Mesothelial cell of epicardium (in vitro differentiated cells): ENCODE measurements around the gene FAM83G. TPM values are rescaled to one million over a fixed set of nuclear protein-coding genes. Genes with fewer than 3 reads are reported as not detected.

Source experiments
- DNase-seq, 2 experiments: peaks; one replicate each; pipeline ENCODE4 v3.0.0; 2021; ENCODE audit warnings: low spot score in 2 of 2; ENCODE audit not compliant: unreplicated experiment in 2 of 2
- H3K27ac Mint-ChIP-seq: 2 replicates; pipeline ENCODE4 v1.8.0; 2021; ENCODE audit warnings: mixed read lengths
- H3K27me3 Mint-ChIP-seq: 2 replicates; pipeline ENCODE4 v1.8.0; 2021; ENCODE audit warnings: low read depth, mixed read lengths
- H3K36me3 Mint-ChIP-seq: 2 replicates; pipeline ENCODE4 v1.8.0; 2021; ENCODE audit warnings: mixed read lengths
- H3K4me1 Mint-ChIP-seq: 2 replicates; pipeline ENCODE4 v1.8.0; 2021; ENCODE audit warnings: mixed read lengths
- H3K4me3 Mint-ChIP-seq: 2 replicates; pipeline ENCODE4 v1.8.0; 2021; ENCODE audit warnings: mild to moderate bottlenecking, moderate library complexity, mixed read lengths
- H3K9me3 Mint-ChIP-seq: 2 replicates; pipeline ENCODE4 v1.8.0; 2021; ENCODE audit warnings: mixed read lengths
- total RNA-seq: library from RNA; stranded (reverse); gene quantifications from 3 replicates; pipeline ENCODE4 v1.2.1, GENCODE V29; 2021
- TF ChIP-seq, protein P1 (sequence below): fragments of 200-600 bp; sonication (generic); IDR thresholded peaks from one replicate; pipeline ENCODE4 v1.5.0; 2021; ENCODE audit warnings: antibody characterized with exemption; ENCODE audit not compliant: unreplicated experiment

The FAM83G gene
- total RNA-seq, 1 donor from 2014 or later: 14.5 TPM

- Mint-ChIP-seq H3K4me1 (no peaks in the 10 kb centered on the region), H3K9me3 (no peaks in the 10 kb centered on the region), H3K4me3 (no peak overlapping the region), H3K36me3 (peaks cover 4% of the 10 kb centered on the region), H3K27me3 (no peaks in the 10 kb centered on the region), H3K27ac (no peak overlapping the region)
- no peak for DNase-seq
- TF ChIP-seq, protein P1, sequence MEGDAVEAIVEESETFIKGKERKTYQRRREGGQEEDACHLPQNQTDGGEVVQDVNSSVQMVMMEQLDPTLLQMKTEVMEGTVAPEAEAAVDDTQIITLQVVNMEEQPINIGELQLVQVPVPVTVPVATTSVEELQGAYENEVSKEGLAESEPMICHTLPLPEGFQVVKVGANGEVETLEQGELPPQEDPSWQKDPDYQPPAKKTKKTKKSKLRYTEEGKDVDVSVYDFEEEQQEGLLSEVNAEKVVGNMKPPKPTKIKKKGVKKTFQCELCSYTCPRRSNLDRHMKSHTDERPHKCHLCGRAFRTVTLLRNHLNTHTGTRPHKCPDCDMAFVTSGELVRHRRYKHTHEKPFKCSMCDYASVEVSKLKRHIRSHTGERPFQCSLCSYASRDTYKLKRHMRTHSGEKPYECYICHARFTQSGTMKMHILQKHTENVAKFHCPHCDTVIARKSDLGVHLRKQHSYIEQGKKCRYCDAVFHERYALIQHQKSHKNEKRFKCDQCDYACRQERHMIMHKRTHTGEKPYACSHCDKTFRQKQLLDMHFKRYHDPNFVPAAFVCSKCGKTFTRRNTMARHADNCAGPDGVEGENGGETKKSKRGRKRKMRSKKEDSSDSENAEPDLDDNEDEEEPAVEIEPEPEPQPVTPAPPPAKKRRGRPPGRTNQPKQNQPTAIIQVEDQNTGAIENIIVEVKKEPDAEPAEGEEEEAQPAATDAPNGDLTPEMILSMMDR: no peak
These were observed 16.6 kb downstream of the FAM83G start for GRCh38 chr17:18987862-18988545.

- no peaks in the 10 kb centered on the region for H3K27me3 Mint-ChIP-seq
- peaks cover 4% of the 10 kb centered on the region for H3K36me3 Mint-ChIP-seq
- H3K9me3 Mint-ChIP-seq: no peaks in the 10 kb centered on the region
- H3K27ac Mint-ChIP-seq: no peak overlapping the region
- no peak overlapping the region for H3K4me3 Mint-ChIP-seq
- TF ChIP-seq, protein P1: no peak
- DNase-seq: no peak
- H3K4me1 Mint-ChIP-seq: no peaks in the 10 kb centered on the region
These were observed 17.3 kb downstream of the FAM83G start for GRCh38 chr17:18987230-18987610.

GRCh38 chr17:18986541-18987229 is 17.9 kb downstream of the FAM83G start:
- no peak overlapping the region for H3K27ac Mint-ChIP-seq
- H3K4me1 Mint-ChIP-seq: no peaks in the 10 kb centered on the region
- H3K36me3 Mint-ChIP-seq: peaks cover 4% of the 10 kb centered on the region
- no peaks in the 10 kb centered on the region for H3K27me3 Mint-ChIP-seq
- no peak for DNase-seq
- no peaks in the 10 kb centered on the region for H3K9me3 Mint-ChIP-seq
- no peak overlapping the region for H3K4me3 Mint-ChIP-seq
- TF ChIP-seq, protein P1: no peak

- TF ChIP-seq, protein P1: no peak
- DNase-seq: no peak
- H3K27me3 Mint-ChIP-seq: no peaks in the 10 kb centered on the region
- H3K9me3 Mint-ChIP-seq: no peaks in the 10 kb centered on the region
- H3K36me3 Mint-ChIP-seq: peaks cover 4% of the 10 kb centered on the region
- no peak overlapping the region for H3K4me3 Mint-ChIP-seq
- no peak overlapping the region for H3K27ac Mint-ChIP-seq
- peaks cover 5% of the 10 kb centered on the region for H3K4me1 Mint-ChIP-seq
These were observed 19.1 kb downstream of the FAM83G start for GRCh38 chr17:18985475-18985874.

DNA sequence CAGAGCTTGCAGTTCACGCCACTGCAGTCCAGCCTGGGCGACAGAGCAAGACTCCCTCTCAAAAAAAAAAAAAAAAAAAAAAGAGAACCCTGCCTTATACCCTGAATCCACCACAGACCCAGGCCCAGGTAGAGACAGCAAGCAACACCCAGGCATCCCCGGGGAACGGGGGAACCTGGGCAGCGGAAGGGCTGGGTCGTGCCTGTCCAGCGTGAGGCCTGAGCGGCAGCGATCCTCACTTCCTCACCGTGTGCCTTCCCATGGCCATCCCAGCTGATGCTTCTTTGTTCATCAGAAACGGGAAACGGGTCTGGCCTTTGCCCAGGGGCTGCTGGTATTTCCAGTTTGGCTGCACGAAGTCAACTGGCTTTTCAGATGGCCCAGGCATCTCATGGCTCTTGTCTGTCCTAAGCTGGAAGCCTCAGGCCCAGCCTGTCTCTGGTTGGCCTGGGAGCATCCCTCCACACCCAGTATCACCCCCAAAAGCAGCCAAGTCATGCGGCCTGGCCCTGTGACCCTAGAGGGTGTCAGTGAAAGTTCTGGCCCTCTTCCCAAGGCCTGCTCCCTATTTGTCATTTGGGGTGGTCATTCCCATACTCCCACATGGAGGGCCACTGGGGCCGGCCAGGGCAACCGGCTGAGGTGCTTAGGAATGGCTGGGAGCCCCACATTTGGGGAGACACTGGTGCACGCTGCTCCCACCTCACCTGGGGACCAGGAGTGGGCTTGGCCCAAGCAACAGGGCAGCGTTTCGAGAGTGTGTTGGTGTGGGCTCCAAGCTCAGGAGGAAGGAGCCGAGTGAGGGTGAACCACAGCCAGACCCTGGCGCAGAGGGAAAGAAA is 20.1 kb downstream of the FAM83G start:
- no peak for DNase-seq
- H3K9me3 Mint-ChIP-seq: no peaks in the 10 kb centered on the region
- TF ChIP-seq, protein P1: no peak
- H3K4me3 Mint-ChIP-seq: no peak overlapping the region
- no peak overlapping the region for H3K27ac Mint-ChIP-seq
- H3K36me3 Mint-ChIP-seq: peaks cover 4% of the 10 kb centered on the region
- H3K4me1 Mint-ChIP-seq: peaks cover 5% of the 10 kb centered on the region
- no peaks in the 10 kb centered on the region for H3K27me3 Mint-ChIP-seq
